H9 (cell line): ENCODE measurements around the gene LRRFIP2. TPM values are rescaled to one million over a fixed set of nuclear protein-coding genes. Genes with fewer than 3 reads are reported as not detected.

Source experiments
- DNase-seq: peaks from one replicate; pipeline ENCODE4 v3.0.0-alpha.2; 2017
- H2AFZ ChIP-seq: one replicate; pipeline ENCODE4 v1.6.1; 2013; ENCODE audit warnings: mild to moderate bottlenecking, low read length, control low read depth, moderate library complexity
- H2AK5ac ChIP-seq: 2 replicates; pipeline ENCODE4 v1.6.1; 2013; ENCODE audit warnings: low read length, control low read depth, mixed read lengths; ENCODE audit not compliant: insufficient read length
- H2BK120ac ChIP-seq: one replicate; pipeline ENCODE4 v1.6.1; 2013; ENCODE audit warnings: low read depth, mild to moderate bottlenecking, low read length, control low read depth, inconsistent platforms; ENCODE audit not compliant: poor library complexity, severe bottlenecking
- H2BK12ac ChIP-seq: 2 replicates; pipeline ENCODE4 v1.6.1; 2013; ENCODE audit warnings: low read length, control low read depth, mixed read lengths, low read depth; ENCODE audit not compliant: insufficient read length
- H2BK15ac ChIP-seq: 2 replicates; pipeline ENCODE4 v1.6.1; 2013; ENCODE audit warnings: low read depth, low read length, control low read depth
- H2BK20ac ChIP-seq: one replicate; pipeline ENCODE4 v1.6.1; 2013; ENCODE audit warnings: low read depth, mild to moderate bottlenecking, low read length, control low read depth, inconsistent platforms; ENCODE audit not compliant: poor library complexity, severe bottlenecking
- H2BK5ac ChIP-seq: 2 replicates; pipeline ENCODE4 v1.6.1; 2013; ENCODE audit warnings: low read length, control low read depth, mixed read lengths; ENCODE audit not compliant: insufficient read length
- H3K14ac ChIP-seq: 2 replicates; pipeline ENCODE4 v1.6.1; 2013; ENCODE audit warnings: low read length, control low read depth; ENCODE audit not compliant: insufficient read depth
- H3K18ac ChIP-seq: 2 replicates; pipeline ENCODE4 v1.6.1; 2013; ENCODE audit warnings: low read depth, mild to moderate bottlenecking, mixed read lengths, low read length, control low read depth; ENCODE audit not compliant: insufficient read length
- H3K23ac ChIP-seq: 2 replicates; pipeline ENCODE4 v1.6.1; 2013; ENCODE audit warnings: low read length, control low read depth, mixed read lengths, low read depth; ENCODE audit not compliant: insufficient read length
- H3K23me2 ChIP-seq: 2 replicates; pipeline ENCODE4 v1.6.1; 2013; ENCODE audit warnings: low read depth, mild to moderate bottlenecking, mixed read lengths, low read length, control low read depth; ENCODE audit not compliant: insufficient read length, poor library complexity, severe bottlenecking
- H3K27ac ChIP-seq: 2 replicates; pipeline ENCODE4 v1.5.1; 2013; ENCODE audit warnings: low read length, control low read depth, mixed read lengths, low read depth; ENCODE audit not compliant: insufficient read length
- H3K27me3 ChIP-seq: 2 replicates; pipeline ENCODE4 v1.6.1; 2013; ENCODE audit warnings: low read length, control low read depth, inconsistent platforms; ENCODE audit not compliant: insufficient read depth
- H3K4ac ChIP-seq: 2 replicates; pipeline ENCODE4 v1.6.1; 2013; ENCODE audit warnings: low read depth, mild to moderate bottlenecking, control low read depth, inconsistent platforms, low read length, moderate library complexity
- H3K4me1 ChIP-seq: 2 replicates; pipeline ENCODE4 v1.6.1; 2013; ENCODE audit warnings: low read length, control low read depth, inconsistent platforms; ENCODE audit not compliant: insufficient read depth
- H3K4me2 ChIP-seq: 2 replicates; pipeline ENCODE4 v1.6.1; 2013; ENCODE audit warnings: low read length, control low read depth, mixed read lengths; ENCODE audit not compliant: insufficient read length, insufficient read depth
- H3K56ac ChIP-seq: 2 replicates; pipeline ENCODE4 v1.6.1; 2013; ENCODE audit warnings: low read depth, mild to moderate bottlenecking, mixed read lengths, low read length, control low read depth; ENCODE audit not compliant: insufficient read length
- H3K79me1 ChIP-seq: 2 replicates; pipeline ENCODE4 v1.6.1; 2013; ENCODE audit warnings: low read depth, mild to moderate bottlenecking, moderate library complexity, low read length, control low read depth, inconsistent platforms; ENCODE audit not compliant: insufficient read depth, poor library complexity, severe bottlenecking
- H3K79me2 ChIP-seq: 2 replicates; pipeline ENCODE4 v1.6.1; 2013; ENCODE audit warnings: low read length, control low read depth, inconsistent platforms; ENCODE audit not compliant: insufficient read depth
- H3K9ac ChIP-seq: 2 replicates; pipeline ENCODE4 v1.6.1; 2013; ENCODE audit warnings: low read length, control low read depth, mixed read lengths; ENCODE audit not compliant: insufficient read length; ENCODE audit errors: extremely low read depth
- H3K9me3 ChIP-seq: one replicate; pipeline ENCODE4 v1.6.1; 2013; ENCODE audit warnings: low read depth, low read length, inconsistent platforms; ENCODE audit not compliant: control insufficient read depth
- H3T11ph ChIP-seq: one replicate; pipeline ENCODE4 v1.6.1; 2013; ENCODE audit warnings: mild to moderate bottlenecking, low read length, control low read depth, inconsistent platforms
- H4K20me1 ChIP-seq: one replicate; pipeline ENCODE4 v1.6.1; 2013; ENCODE audit not compliant: control insufficient read depth, insufficient read length, insufficient read depth
- H4K5ac ChIP-seq: 2 replicates; pipeline ENCODE4 v1.6.1; 2013; ENCODE audit warnings: low read depth, mild to moderate bottlenecking, mixed read lengths, low read length, control low read depth; ENCODE audit not compliant: insufficient read length
- H4K8ac ChIP-seq: replicated peaks from 2 replicates; pipeline ENCODE4 v1.6.1; 2013; ENCODE audit warnings: low read length, control low read depth, mixed read lengths, low read depth; ENCODE audit not compliant: insufficient read length
- H4K91ac ChIP-seq: 2 replicates; pipeline ENCODE4 v1.6.1; 2013; ENCODE audit warnings: low read depth, mild to moderate bottlenecking, moderate library complexity, mixed read lengths, low read length, control low read depth; ENCODE audit not compliant: insufficient read length
- H3K27ac Mint-ChIP-seq, 3 experiments: 2 replicates in 2 of 3; 3 replicates in 1 of 3; pipeline ENCODE4 v1.8.0; 2020 to 2021; ENCODE audit warnings: mixed read lengths in 3 of 3, mild to moderate bottlenecking in 1 of 3, moderate library complexity in 1 of 3
- H3K27me3 Mint-ChIP-seq: 2 replicates; pipeline ENCODE4 v1.8.0; 2021; ENCODE audit warnings: low read depth, mild to moderate bottlenecking, moderate library complexity, mixed read lengths
- H3K36me3 Mint-ChIP-seq, 3 experiments: 2 replicates in 2 of 3; 3 replicates in 1 of 3; pipeline ENCODE4 v1.8.0; 2020 to 2021; ENCODE audit warnings: low read depth in 3 of 3, mixed read lengths in 3 of 3; ENCODE audit not compliant: insufficient read depth in 1 of 3
- H3K4me1 Mint-ChIP-seq, 2 experiments: 2 replicates each; pipeline ENCODE4 v1.8.0; 2020; ENCODE audit warnings: mixed read lengths in 2 of 2
- H3K4me3 Mint-ChIP-seq, 2 experiments: 2 replicates in 1 of 2; 3 replicates in 1 of 2; pipeline ENCODE4 v1.8.0; 2020 to 2021; ENCODE audit warnings: mild to moderate bottlenecking in 2 of 2, mixed read lengths in 2 of 2, moderate library complexity in 1 of 2
- H3K9me3 Mint-ChIP-seq, 2 experiments: 2 replicates in 1 of 2; 3 replicates in 1 of 2; pipeline ENCODE4 v1.8.0; 2020; ENCODE audit warnings: mild to moderate bottlenecking in 2 of 2, mixed read lengths in 2 of 2, moderate library complexity in 1 of 2
- WGBS: extraction: QIAGEN DNeasy Blood & Tissue Kit; methylation state at CpG from one replicate; pipeline ENCODE4 v1.1.7; 2013; ENCODE audit warnings: missing lambda C conversion rate, low lambda C conversion rate, mixed read lengths; ENCODE audit not compliant: insufficient read length; ENCODE audit errors: extremely low coverage; 5-methylcytosine and 5-hydroxymethylcytosine counted together
- total RNA-seq: library from RNA; stranded (reverse); gene quantifications from 2 replicates; pipeline ENCODE4 v1.2.1, GENCODE V29; 2021
- TF ChIP-seq, protein P1 (sequence below): fragments of 200-600 bp; sonication (generic); conservative IDR thresholded peaks from 3 replicates; pipeline ENCODE4 v1.8.0; 2021; ENCODE audit warnings: antibody characterized with exemption, mild to moderate bottlenecking

LRRFIP2 gene
- total RNA-seq, 1 experiment from 2014 or later, result 30.7 TPM

DNA sequence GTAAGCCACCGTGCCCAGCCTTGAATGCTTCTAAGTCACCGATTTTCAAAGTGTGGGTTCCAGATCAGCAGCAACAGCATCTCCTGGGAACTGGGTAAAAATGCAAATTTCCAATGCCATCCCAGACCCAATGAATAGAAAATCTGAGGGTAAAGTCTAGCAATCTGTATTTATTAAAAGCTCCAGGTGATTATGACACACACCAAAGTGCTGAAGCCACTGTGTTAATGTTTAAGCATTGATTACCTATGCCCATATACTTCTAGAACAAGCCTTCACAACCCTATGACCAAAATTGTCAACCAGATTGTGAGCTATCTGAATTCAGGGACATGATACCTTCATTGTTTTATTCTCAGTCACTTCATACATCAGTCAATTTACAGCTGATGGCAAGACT, 86.5 kb downstream of the LRRFIP2 start:
- Histone ChIP-seq H2AFZ (no peak overlapping the region), H2BK120ac (no peak overlapping the region)

More for the DNA sequence above, 86.5 kb downstream of the LRRFIP2 start:
- Histone ChIP-seq H3K23ac (no peak overlapping the region), H4K8ac (no peak overlapping the region), H3K79me2 (no peaks in the 10 kb centered on the region), H3K9me3 (no peaks in the 10 kb centered on the region), H3K56ac (no peak overlapping the region), H3K27me3 (no peaks in the 10 kb centered on the region), H2BK15ac (no peak overlapping the region), H3K14ac (no peak overlapping the region), H3T11ph (no peak overlapping the region), H4K5ac (no peak overlapping the region), H3K23me2 (no peaks in the 10 kb centered on the region), H2AK5ac (no peak overlapping the region), H3K4ac (no peak overlapping the region), H4K20me1 (no peaks in the 10 kb centered on the region), H3K27ac (no peak overlapping the region), H3K79me1 (no peaks in the 10 kb centered on the region), H2BK5ac (no peak overlapping the region), H4K91ac (no peak overlapping the region), H3K18ac (no peak overlapping the region), H3K4me1 (no peaks in the 10 kb centered on the region), H3K9ac (no peak overlapping the region), H3K4me2 (no peak overlapping the region), H2BK12ac (no peak overlapping the region), H2BK20ac (no peak overlapping the region)
- DNase-seq, result no peak
- Mint-ChIP-seq H3K4me1 (no peaks in the 10 kb centered on the region), H3K27ac (no peak overlapping the region), H3K4me3 (no peak overlapping the region), H3K27me3 (no peaks in the 10 kb centered on the region), H3K9me3 (no peaks in the 10 kb centered on the region), H3K36me3 (peaks cover 0 to 12% (median 1%) of the 10 kb centered on the region in 3 experiments; a peak in 5 of 7 replicates)
- TF ChIP-seq, protein P1, sequence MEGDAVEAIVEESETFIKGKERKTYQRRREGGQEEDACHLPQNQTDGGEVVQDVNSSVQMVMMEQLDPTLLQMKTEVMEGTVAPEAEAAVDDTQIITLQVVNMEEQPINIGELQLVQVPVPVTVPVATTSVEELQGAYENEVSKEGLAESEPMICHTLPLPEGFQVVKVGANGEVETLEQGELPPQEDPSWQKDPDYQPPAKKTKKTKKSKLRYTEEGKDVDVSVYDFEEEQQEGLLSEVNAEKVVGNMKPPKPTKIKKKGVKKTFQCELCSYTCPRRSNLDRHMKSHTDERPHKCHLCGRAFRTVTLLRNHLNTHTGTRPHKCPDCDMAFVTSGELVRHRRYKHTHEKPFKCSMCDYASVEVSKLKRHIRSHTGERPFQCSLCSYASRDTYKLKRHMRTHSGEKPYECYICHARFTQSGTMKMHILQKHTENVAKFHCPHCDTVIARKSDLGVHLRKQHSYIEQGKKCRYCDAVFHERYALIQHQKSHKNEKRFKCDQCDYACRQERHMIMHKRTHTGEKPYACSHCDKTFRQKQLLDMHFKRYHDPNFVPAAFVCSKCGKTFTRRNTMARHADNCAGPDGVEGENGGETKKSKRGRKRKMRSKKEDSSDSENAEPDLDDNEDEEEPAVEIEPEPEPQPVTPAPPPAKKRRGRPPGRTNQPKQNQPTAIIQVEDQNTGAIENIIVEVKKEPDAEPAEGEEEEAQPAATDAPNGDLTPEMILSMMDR, result no peak
- WGBS, result no CpG with 5 or more reads among the region's 2 CpGs
